Left lung (tissue), 10 donors: ENCODE measurements around the gene CCDC186. TPM values are rescaled to one million over a fixed set of nuclear protein-coding genes. Genes with fewer than 3 reads are reported as not detected.

Source experiments
- ATAC-seq: fragments of 200-7000 bp; cut with Tn5 transposase; one replicate; pipeline ENCODE4 v1.9.1; 2020; ENCODE audit warnings: moderate library complexity
- DNase-seq, 4 donors: peaks; one replicate each; pipeline ENCODE4 v3.0.0-alpha.2; 2013 to 2020
- H3K27ac ChIP-seq, 2 donors: fragments of 200-600 bp; sonication (generic) in 1 of 2; one replicate each; pipeline versions ENCODE4 v1.5.0 to v1.8.0; 2020 to 2021
- H3K27me3 ChIP-seq, 2 donors: fragments of 200-600 bp; sonication (generic) in 1 of 2; one replicate each; pipeline versions ENCODE4 v1.5.0 to v1.8.0; 2020 to 2021
- H3K36me3 ChIP-seq, 2 donors: fragments of 200-600 bp; sonication (generic) in 1 of 2; one replicate each; pipeline versions ENCODE4 v1.5.0 to v1.8.0; 2020 to 2021
- H3K4me1 ChIP-seq, 2 donors: fragments of 200-600 bp; one replicate each; pipeline ENCODE4 v1.8.0; 2021
- H3K4me3 ChIP-seq, 2 donors: fragments of 200-600 bp; sonication (generic) in 1 of 2; one replicate each; pipeline versions ENCODE4 v1.5.0 to v1.8.0; 2020 to 2021; ENCODE audit warnings: mild to moderate bottlenecking in 1 of 2
- H3K9me3 ChIP-seq, 2 donors: fragments of 200-600 bp; sonication (generic) in 1 of 2; one replicate each; pipeline versions ENCODE4 v1.5.0 to v1.8.0; 2020 to 2021
- CTCF ChIP-seq, 2 donors: fragments of 200-600 bp; sonication (generic) in 1 of 2; IDR thresholded peaks; one replicate each; pipeline versions ENCODE4 v1.5.0 to v1.8.0; 2021; ENCODE audit warnings: antibody characterized with exemption in 2 of 2
- intact Hi-C, 2 donors: fragments of 100-400 bp; cut with DNase I; formaldehyde crosslinking; loops; one replicate each; pipeline versions ENCODE4 v1.11.2 to v1.14.2; 2022
- polyA plus RNA-seq, 6 donors: library from polyadenylated mRNA; unstranded; fragments of 120-200 nt; gene quantifications; one replicate each; pipeline ENCODE4 v1.2.1, GENCODE V29; 2013; ENCODE audit not compliant: insufficient read length in 6 of 6
- total RNA-seq, 2 donors: library from RNA; stranded (reverse); fragmentation: NEBNext Ultra II Directional; extraction: Animal tissue kit (Norgen Biotek cat#: 25700); gene quantifications; one replicate each; pipeline ENCODE4 v1.2.1, GENCODE V29; 2021
- donor health status: DM: no; HTN: yes; CAD: no.
- donor health status: DM: no; HTN: no; CAD: no.

The CCDC186 gene
- total and polyA plus RNA-seq, 8 donors: 25.2 to 46.6 (median 36.0) TPM

GRCh38 chr10:114188001-114188400, 14.0 kb upstream of the CCDC186 start:
- no peaks in the 10 kb centered on the region for H3K36me3 ChIP-seq
- intact Hi-C loops: no loop called here
- no peak for ATAC-seq
- TF ChIP-seq CTCF (IDR thresholded peaks at IDR 0.05): no peak
- no peak overlapping the region for H3K4me3 ChIP-seq
- no peaks in the 10 kb centered on the region for H3K4me1 ChIP-seq
- no peaks in the 10 kb centered on the region for H3K9me3 ChIP-seq
- H3K27ac ChIP-seq: no peak overlapping the region
- no peak for DNase-seq
- no peaks in the 10 kb centered on the region for H3K27me3 ChIP-seq

- DNase-seq (no peak), ATAC-seq (no peak)
- no peak overlapping the region for H3K4me3 ChIP-seq
- no peaks in the 10 kb centered on the region for H3K4me1 ChIP-seq
- no peaks in the 10 kb centered on the region for H3K27me3 ChIP-seq
- no peak for TF ChIP-seq CTCF (IDR thresholded peaks at IDR 0.05)
- intact Hi-C loops: no loop called here
- no peaks in the 10 kb centered on the region for H3K36me3 ChIP-seq
- H3K27ac ChIP-seq: no peak overlapping the region
- H3K9me3 ChIP-seq: no peaks in the 10 kb centered on the region
Observed at GRCh38 chr10:114184276-114184675, 10.3 kb upstream of the CCDC186 start.

GRCh38 chr10:114183563-114183962, 9.6 kb upstream of the CCDC186 start:
- Histone ChIP-seq H3K27ac (no peak overlapping the region), H3K36me3 (no peaks in the 10 kb centered on the region), H3K9me3 (no peaks in the 10 kb centered on the region), H3K4me3 (no peak overlapping the region), H3K27me3 (no peaks in the 10 kb centered on the region), H3K4me1 (no peaks in the 10 kb centered on the region)
- intact Hi-C loops: no loop called here
- no peak for DNase-seq
- TF ChIP-seq CTCF (IDR thresholded peaks at IDR 0.05): no peak
- no peak for ATAC-seq

GRCh38 chr10:114181971-114182370, 8.0 kb upstream of the CCDC186 start:
- ATAC-seq (peak; percentile 75), DNase-seq (peak in 1 of 4 donors; percentile 53)
- Histone ChIP-seq H3K27me3 (no peaks in the 10 kb centered on the region), H3K9me3 (no peaks in the 10 kb centered on the region), H3K4me3 (no peak overlapping the region), H3K27ac (no peak overlapping the region), H3K36me3 (no peaks in the 10 kb centered on the region), H3K4me1 (no peaks in the 10 kb centered on the region)
- TF ChIP-seq CTCF (IDR thresholded peaks at IDR 0.05): no peak
- intact Hi-C loops: no loop called here

GRCh38 chr10:114180937-114181336, 6.9 kb upstream of the CCDC186 start:
- no peak for ATAC-seq

More at GRCh38 chr10:114180937-114181336, 6.9 kb upstream of the CCDC186 start:
- Histone ChIP-seq H3K9me3 (no peaks in the 10 kb centered on the region), H3K27me3 (no peaks in the 10 kb centered on the region), H3K4me3 (no peak overlapping the region), H3K27ac (no peak overlapping the region), H3K4me1 (no peaks in the 10 kb centered on the region), H3K36me3 (no peaks in the 10 kb centered on the region)
- no peak for TF ChIP-seq CTCF (IDR thresholded peaks at IDR 0.05)
- intact Hi-C loops: no loop called here
- DNase-seq: no peak
